ENCODE measurements around the gene DPCD.

The DPCD gene

DNA sequence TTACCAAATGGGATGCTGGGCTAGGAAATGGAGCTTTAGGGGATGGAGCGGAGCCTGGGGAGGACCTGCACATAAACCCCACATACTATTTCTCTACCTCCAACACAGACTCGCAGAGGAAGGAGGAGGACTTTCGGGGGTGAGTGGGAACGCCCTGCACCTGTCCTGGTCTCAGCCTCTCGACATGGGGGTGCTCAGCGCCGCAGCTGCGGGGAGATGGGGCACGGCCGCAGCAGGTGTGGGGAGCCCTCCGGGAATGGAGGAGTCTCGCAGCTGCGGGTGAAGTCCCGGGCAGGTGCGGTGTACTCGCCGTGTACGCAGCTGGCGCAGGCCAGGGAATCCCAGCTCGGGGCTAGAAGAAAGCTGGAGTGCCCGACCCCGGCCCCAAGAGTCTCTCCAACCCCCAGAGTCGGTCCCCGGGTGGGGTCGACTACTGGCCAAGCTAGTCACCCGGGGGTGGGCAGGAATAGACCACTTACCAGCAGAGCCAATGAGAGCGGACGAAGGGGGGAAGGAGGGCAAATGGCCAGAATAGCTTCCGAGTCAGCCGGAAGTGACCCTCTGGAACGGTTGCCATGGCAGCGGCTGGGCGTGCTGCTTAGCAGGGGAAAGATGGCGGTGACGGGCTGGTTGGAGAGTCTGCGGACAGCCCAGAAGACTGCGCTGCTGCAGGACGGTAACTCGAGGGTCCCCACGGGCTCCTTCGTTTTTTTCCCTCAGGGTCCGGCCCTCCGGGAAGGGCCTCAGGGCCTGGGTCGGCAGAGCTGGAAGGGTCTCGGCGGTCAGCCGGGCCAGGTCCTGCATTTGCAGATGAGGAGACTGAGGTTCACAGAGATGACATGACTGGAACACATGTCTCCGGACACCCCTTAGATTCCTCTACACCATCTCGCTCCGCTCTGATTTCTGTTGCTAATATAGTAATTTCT is at the start of gene DPCD, which contains the start of gene POLL:
TSS of gene DPCD (plus strand) at position 597 of the 929 bp plus-strand sequence. CDS start at position 613, 16 bp downstream.
TSS of gene POLL (minus strand) at position 533 of the 929 bp plus-strand sequence. CDS start 897 bp downstream, outside the sequence.
- DNase-seq (ENCODE audit: low read depth in 2 of 2), result peak; percentile 83 to 91

DNA sequence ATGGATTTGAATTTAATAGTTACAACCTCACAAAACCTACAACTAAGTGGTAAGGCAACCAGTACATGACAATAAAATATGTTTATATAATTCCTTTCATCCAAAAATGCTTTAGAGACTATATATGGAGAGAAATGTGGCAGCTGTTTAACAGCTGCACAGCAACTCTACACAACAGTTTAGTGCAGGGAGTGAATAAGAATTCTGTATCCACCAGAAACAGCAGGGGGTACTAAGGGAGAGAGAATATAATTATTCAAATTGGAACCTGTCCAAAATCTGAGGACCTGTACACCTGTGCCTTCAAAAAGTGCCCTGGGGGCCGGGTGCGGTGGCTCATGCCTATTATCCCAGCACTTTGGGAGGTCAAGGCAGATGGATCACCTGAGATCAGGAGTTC is 49.7 kb upstream of the DPCD start:
- DNase-seq (ENCODE audit: low read depth in 2 of 2), result no peak

GRCh38 chr10:101545898-101546297 is 42.2 kb upstream of the DPCD start:
- DNase-seq (ENCODE audit: low read depth in 2 of 2), result no peak

DNA sequence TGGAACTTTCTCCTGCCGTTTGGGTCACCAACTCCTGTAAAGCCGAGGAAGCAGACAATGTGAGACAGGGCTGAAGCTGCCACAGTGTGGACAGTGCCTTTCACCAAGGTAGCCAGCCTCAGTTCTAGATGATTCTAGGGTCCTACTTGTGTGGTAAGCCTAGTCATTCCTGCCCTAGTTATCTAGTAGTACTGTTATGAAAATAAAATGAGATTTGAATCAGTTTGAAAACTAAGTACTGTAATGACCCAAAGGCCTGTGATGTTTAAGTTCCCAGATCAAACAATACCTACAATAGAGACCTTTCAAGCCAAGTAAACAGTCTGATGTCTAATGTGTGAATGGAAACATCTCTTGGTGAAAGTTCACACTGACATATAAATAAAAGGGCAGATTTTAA is 37.2 kb upstream of the DPCD start:
- no peak for DNase-seq (ENCODE audit: low read depth in 2 of 2)

GRCh38 chr10:101552442-101552841 is 35.7 kb upstream of the DPCD start:
- no peak for DNase-seq (ENCODE audit: low read depth in 2 of 2)

DNA sequence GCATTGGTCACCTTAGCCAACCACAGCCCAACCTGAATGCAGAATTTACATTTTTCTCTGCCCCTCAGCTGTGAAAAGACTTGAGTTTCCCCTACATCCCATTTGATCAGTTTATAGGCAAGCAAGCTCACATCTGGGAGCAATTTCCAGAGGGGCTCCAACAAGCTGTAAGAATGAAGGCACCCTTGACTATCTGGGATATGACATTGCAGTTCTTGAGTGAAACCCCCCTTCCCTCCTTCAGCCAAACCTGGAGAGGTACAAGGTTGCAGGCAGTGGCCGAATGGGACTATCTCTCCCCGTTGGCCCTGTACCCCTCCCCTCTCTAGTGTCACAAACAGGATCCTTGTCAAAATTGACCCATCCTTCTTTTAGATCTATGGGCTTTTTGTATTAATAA is 30.6 kb upstream of the DPCD start:
- no peak for DNase-seq (ENCODE audit: low read depth in 2 of 2)

DNA sequence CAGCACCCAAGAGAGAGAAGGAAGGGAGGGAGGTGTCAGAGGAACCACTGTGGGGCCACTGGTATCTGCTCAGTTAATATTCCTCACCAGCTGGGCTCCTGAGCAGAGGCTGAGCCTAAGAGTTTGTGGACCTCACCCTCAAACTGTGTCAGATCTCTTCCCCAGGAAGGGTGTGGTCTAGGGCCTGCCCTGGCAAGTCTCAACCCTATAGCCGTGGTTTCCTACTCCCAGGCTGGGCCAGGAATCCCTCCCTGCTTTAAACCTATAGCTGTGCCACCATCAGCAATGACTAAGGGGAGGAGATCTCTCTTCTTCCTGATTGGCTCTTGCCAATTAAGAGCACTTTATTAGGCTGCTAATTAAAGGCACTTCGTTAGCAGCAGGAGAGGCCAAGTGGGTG is 29.9 kb upstream of the DPCD start:
- no peak for DNase-seq (ENCODE audit: low read depth in 2 of 2)

DNA sequence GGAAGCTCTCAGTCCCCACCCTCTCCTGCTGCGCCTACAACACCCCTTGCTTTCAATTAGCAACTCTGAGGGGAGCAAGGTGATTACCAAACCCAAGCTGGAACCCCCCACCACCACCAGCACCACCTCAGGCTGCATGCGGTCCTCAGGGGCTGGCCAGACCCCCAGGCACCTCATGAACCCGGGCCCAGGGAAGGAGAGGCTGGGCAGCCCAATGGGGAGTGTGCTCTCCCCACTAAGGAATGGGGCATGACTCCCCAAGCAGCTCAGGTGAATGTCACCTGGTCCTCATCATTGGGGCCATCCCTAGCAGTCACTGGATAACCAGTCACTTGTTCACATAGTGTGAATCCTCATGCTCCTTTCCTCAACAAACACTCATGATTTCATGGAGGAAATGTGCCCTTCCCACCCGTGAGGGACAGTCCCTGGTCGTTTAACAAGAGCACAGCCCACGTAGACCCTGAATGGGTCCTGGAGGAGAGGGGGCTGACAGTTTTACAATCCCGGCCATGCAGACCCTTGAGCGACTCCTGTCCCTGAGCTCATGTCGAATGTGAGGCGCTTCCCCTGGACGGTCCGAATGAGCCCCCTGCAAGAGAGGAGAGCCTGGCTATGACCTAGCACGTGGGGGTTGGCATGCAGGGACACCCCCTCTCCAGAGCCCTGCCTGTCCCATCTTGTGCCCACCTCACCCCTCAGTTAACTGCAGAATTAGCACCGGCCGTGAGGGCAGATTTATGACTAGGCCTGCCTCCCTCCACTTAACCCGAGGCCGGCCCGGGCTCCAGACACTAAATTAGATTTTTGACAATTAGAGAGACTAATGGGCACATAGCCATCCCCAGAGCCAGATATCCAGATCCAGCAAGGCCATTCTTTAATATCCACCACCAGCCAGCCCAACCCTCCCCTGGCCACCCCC is 29.2 kb upstream of the DPCD start:
- no peak for DNase-seq (ENCODE audit: low read depth in 2 of 2)

GRCh38 chr10:101559596-101560297 is 28.4 kb upstream of the DPCD start:
- DNase-seq (ENCODE audit: low read depth in 2 of 2), result no peak

DNA sequence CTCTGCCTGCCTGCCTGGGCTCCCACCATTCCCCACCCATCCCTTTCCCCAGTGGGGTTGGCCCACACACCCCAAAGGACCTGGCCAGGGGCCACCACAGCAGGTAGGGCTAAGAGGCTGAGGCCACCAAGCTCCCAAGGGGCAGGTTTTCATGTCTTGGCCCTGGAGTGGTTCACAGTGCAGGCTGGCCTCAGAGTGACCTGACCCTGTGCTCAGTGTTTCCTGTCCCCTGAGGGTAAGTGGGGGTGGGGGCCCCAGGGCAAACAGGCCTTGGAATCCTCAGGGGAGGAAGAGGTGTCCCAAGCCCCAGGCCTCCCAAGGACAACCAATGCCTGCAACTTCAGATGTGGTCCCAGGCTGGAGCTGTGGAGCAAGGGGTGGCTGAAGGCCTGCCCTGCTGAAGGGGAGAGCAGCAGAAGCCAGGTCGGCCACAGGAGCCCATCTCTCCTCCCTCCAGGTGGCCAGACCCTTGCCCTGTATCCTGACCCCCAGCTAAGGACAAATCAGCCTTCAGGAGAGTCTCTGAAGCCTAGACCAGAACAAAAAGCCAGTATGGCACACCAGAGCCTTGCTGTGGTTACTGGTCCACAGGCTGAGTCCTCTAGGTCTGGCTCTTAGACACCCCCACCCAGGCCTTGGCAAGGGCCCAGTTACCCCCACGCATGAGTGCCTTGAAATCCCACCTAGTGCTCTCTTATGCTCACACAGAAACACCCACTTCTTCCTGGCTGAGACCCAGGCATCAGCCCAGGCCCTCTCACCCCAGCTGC is 27.6 kb upstream of the DPCD start:
- DNase-seq (ENCODE audit: low read depth in 2 of 2), result no peak

- no peak for DNase-seq (ENCODE audit: low read depth in 2 of 2)
Measured at GRCh38 chr10:101561068-101561915, 26.8 kb upstream of the DPCD start.

DNA sequence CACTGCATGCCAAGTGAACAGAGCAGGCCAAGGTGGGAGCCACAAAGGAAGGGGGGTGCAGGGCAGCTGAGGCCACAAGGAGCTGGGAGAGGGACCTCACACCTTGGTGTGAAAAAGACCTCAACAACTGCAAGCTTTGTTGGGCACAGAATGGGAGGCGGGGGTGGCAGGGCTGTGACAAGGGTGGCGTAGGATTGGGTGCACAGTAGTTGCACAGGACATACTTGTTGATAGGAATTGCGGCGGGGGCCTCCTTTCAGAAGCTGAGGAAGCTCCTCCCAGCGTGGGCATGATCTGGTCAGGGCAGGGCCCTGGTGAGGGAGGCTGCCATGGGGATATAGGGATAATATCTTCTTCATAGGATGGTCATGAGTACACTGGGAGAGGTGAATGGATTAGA is 25.9 kb upstream of the DPCD start:
- no peak for DNase-seq (ENCODE audit: low read depth in 2 of 2)

GRCh38 chr10:101563007-101563406 is 25.1 kb upstream of the DPCD start:
- no peak for DNase-seq (ENCODE audit: low read depth in 2 of 2)

DNA sequence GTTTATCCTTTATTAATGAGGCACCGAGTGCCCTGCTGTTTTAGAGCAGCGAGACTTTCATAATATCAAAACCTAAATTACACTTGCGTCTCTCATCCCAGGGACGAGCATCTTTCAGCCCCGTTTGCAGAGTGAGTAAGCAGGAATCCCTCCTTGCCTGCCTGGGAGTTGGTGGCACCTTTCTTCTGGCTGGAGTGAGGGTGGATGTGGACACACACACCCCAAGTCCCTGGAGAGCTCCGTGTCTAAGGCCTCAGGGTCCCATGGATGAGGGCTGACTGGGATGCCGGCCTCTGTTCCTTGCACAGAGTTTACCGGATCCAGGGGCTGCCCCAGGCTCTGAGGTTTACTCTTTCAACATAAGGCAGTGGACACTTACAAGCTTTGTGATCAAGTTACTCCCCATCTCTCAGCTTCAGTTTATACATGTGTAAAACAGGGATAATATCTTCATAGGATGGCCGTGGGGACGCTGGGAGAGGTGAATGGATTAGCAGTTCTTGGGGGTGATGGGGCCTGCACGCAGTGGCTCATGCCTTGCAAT is 24.6 kb upstream of the DPCD start:
- DNase-seq (ENCODE audit: low read depth in 2 of 2), result no peak

- DNase-seq (ENCODE audit: low read depth in 2 of 2), result no peak
Measured at GRCh38 chr10:101564490-101564991, 23.6 kb upstream of the DPCD start.

GRCh38 chr10:101565370-101565900 is 22.7 kb upstream of the DPCD start:
- no peak for DNase-seq (ENCODE audit: low read depth in 2 of 2)

GRCh38 chr10:101565936-101566332 is 22.2 kb upstream of the DPCD start:
- DNase-seq (ENCODE audit: low read depth in 2 of 2), result no peak

GRCh38 chr10:101566333-101567164 is 21.6 kb upstream of the DPCD start:
- DNase-seq (ENCODE audit: low read depth in 2 of 2), result no peak
